ENCODE results near the gene NKTR. TPM values are rescaled to one million over a fixed set of nuclear protein-coding genes. Genes with fewer than 3 reads are reported as not detected.

The NKTR gene
- total RNA-seq, 1 donor = 80.3 TPM

DNA sequence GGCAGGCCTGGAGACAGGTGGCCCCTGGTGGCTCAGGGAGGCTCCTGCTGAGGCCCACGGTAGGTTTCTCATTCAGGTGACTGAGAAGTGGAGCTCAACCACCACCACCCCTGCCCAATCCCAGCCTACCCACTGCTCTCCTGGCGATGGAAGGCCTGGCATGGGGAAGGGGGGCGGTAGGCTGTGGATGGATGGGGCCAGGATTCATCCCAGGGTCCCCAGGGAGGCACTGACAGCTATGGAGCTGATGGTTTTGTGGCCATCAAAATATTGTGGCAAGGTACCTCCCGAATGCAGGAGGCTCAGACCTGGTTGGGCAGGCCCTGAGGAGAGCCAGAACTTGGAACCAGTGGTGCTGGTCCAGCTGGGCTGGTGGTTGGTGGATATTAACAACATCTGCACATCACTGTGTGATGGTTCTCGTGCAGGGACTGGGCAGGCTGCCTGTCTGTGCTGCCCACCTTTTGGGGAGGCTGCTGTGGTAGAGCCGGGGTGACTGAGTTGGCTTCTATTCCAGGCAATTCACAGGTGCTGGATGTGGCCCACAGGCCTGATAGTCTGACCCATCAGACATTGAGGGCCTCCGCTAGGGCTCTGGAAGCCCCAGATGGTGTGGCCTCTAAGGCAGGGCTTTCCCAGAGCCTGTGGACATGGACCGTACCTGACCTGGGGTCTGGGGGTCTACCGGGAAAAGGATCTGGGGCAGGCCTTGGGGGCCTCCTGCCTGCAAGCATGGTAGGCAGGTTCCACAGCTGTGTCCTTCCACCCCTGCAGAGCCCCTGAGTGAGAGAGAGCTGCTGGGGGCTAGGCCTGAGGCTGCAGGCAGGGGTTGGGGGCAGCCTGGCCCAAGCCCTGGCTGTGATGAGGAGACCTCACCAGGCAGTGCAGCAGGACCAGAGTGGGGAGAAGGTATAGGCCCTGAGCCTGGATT is 56.5 kb downstream of the NKTR start:
- no peaks in the 10 kb centered on the region for H3K9me3 ChIP-seq (ENCODE audit: low read depth, low read length)
- peak overlapping the region; percentile 28 for H3K4me2 ChIP-seq (ENCODE audit: insufficient read depth, low read length)
- H2AFZ ChIP-seq (ENCODE audit: low read length) = no peak overlapping the region
- no peaks in the 10 kb centered on the region for H3K27me3 ChIP-seq (ENCODE audit: insufficient read depth, low read length)
- TF ChIP-seq, protein P1, sequence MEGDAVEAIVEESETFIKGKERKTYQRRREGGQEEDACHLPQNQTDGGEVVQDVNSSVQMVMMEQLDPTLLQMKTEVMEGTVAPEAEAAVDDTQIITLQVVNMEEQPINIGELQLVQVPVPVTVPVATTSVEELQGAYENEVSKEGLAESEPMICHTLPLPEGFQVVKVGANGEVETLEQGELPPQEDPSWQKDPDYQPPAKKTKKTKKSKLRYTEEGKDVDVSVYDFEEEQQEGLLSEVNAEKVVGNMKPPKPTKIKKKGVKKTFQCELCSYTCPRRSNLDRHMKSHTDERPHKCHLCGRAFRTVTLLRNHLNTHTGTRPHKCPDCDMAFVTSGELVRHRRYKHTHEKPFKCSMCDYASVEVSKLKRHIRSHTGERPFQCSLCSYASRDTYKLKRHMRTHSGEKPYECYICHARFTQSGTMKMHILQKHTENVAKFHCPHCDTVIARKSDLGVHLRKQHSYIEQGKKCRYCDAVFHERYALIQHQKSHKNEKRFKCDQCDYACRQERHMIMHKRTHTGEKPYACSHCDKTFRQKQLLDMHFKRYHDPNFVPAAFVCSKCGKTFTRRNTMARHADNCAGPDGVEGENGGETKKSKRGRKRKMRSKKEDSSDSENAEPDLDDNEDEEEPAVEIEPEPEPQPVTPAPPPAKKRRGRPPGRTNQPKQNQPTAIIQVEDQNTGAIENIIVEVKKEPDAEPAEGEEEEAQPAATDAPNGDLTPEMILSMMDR (IDR thresholded peaks at IDR 0.05; ENCODE audit: extremely low read depth, low read depth, low read length) = no peak
- H3K4me3 ChIP-seq (ENCODE audit: insufficient read depth, low read length) = no peak overlapping the region
- peaks cover 45% of the 10 kb centered on the region for H3K4me1 ChIP-seq (ENCODE audit: insufficient read depth, low read length)
- peaks cover 63% of the 10 kb centered on the region for H4K20me1 ChIP-seq (ENCODE audit: insufficient read depth, low read length)
- peak overlapping the region; percentile 28 for H3K27ac ChIP-seq (ENCODE audit: low read depth, low read length)
- H3K36me3 ChIP-seq (ENCODE audit: insufficient read depth, low read length) = peaks cover 15% of the 10 kb centered on the region
- DNase-seq (ENCODE audit: insufficient read length, low spot score, missing footprints) = peak; percentile 80
- peaks cover 42% of the 10 kb centered on the region for H3K79me2 ChIP-seq (ENCODE audit: insufficient read depth, low read length)

DNA sequence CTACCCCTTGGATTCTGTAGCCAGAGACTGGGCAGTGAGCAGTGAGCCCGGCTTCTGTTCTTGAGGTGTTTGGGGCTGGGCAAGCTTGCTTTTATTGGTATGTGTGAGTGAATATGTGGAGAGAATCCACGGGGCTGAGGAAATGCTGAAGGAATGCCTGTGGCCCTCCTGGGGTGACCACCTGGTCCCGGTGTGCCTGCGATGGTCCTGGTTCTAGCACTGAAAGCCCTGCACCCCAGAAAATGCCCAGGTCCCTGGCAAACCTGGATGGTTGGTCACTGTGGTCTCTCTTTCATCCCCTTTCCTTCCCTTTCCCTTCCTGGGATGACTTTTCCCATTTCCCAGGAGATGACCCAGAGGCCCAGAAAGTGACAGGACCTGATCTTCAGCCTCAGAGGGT is 57.2 kb downstream of the NKTR start:
- Histone ChIP-seq H3K4me1 (ENCODE audit: insufficient read depth, low read length) (peaks cover 38% of the 10 kb centered on the region), H2AFZ (ENCODE audit: low read length) (no peak overlapping the region), H3K9me3 (ENCODE audit: low read depth, low read length) (no peaks in the 10 kb centered on the region), H3K27ac (ENCODE audit: low read depth, low read length) (no peak overlapping the region), H3K27me3 (ENCODE audit: insufficient read depth, low read length) (no peaks in the 10 kb centered on the region), H3K79me2 (ENCODE audit: insufficient read depth, low read length) (peaks cover 40% of the 10 kb centered on the region), H3K36me3 (ENCODE audit: insufficient read depth, low read length) (peaks cover 16% of the 10 kb centered on the region), H4K20me1 (ENCODE audit: insufficient read depth, low read length) (peaks cover 55% of the 10 kb centered on the region), H3K4me2 (ENCODE audit: insufficient read depth, low read length) (no peak overlapping the region), H3K4me3 (ENCODE audit: insufficient read depth, low read length) (no peak overlapping the region)
- TF ChIP-seq, protein P1 (IDR thresholded peaks at IDR 0.05; ENCODE audit: extremely low read depth, low read depth, low read length) = no peak
- DNase-seq (ENCODE audit: insufficient read length, low spot score, missing footprints) = peak; percentile 73

DNA sequence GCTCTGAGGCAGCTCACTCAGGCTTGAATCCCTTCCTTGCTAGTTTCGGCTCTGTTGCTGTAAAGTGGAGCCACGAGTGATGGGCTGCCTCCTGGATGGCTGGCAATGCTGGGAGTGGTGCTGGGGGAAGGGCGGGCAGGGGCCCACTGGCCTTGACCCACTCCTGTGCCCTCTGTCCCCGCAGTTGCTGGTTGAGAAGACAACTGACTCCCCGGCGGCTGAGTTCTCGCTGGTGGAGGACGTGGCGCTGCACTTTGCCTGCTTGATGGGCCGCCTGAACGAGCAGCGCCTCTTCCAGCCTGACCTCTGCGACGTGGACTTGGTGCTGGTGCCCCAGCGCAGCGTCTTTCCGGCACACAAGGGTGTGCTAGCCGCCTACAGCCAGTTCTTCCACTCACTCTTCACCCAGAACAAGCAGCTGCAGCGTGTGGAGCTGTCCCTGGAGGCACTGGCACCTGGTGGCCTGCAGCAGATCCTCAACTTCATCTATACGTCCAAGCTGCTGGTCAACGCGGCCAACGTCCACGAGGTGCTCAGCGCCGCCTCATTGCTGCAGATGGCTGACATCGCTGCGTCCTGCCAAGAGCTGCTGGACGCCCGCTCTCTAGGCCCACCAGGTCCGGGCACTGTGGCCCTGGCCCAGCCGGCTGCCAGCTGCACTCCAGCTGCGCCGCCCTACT is 57.7 kb downstream of the NKTR start:
- no peaks in the 10 kb centered on the region for H3K9me3 ChIP-seq (ENCODE audit: low read depth, low read length)
- no peaks in the 10 kb centered on the region for H3K27me3 ChIP-seq (ENCODE audit: insufficient read depth, low read length)
- H3K4me2 ChIP-seq (ENCODE audit: insufficient read depth, low read length) = no peak overlapping the region
- DNase-seq (ENCODE audit: insufficient read length, low spot score, missing footprints) = peak; percentile 66
- peaks cover 55% of the 10 kb centered on the region for H4K20me1 ChIP-seq (ENCODE audit: insufficient read depth, low read length)
- H3K36me3 ChIP-seq (ENCODE audit: insufficient read depth, low read length) = peaks cover 16% of the 10 kb centered on the region
- no peak overlapping the region for H2AFZ ChIP-seq (ENCODE audit: low read length)
- TF ChIP-seq, protein P1 (IDR thresholded peaks at IDR 0.05; ENCODE audit: extremely low read depth, low read depth, low read length) = no peak
- H3K27ac ChIP-seq (ENCODE audit: low read depth, low read length) = no peak overlapping the region
- peaks cover 32% of the 10 kb centered on the region for H3K4me1 ChIP-seq (ENCODE audit: insufficient read depth, low read length)
- H3K79me2 ChIP-seq (ENCODE audit: insufficient read depth, low read length) = peaks cover 38% of the 10 kb centered on the region
- no peak overlapping the region for H3K4me3 ChIP-seq (ENCODE audit: insufficient read depth, low read length)
